H1 (cell line): ENCODE data around the gene SHROOM4. TPM values are rescaled to one million over a fixed set of nuclear protein-coding genes. Genes with fewer than 3 reads are reported as not detected.

Experiments
- CTBP2 ChIP-seq: IDR thresholded peaks from 2 replicates; pipeline ENCODE4 v1.7.0; 2011; ENCODE audit warnings: borderline replicate concordance, mild to moderate bottlenecking, moderate library complexity, mixed read lengths, low read length; ENCODE audit not compliant: insufficient read depth, insufficient read length
- CTCF ChIP-seq, 3 experiments: IDR thresholded peaks; 1 replicate in 2 of 3; 2 replicates in 1 of 3; pipeline versions ENCODE4 v1.5.1 to v1.6.1; 2011; ENCODE audit warnings: low read length in 3 of 3, mild to moderate bottlenecking in 3 of 3, inconsistent platforms in 2 of 3, low read depth in 1 of 3, moderate library complexity in 1 of 3; ENCODE audit not compliant: insufficient read depth in 1 of 3; ENCODE audit errors: control extremely low read depth in 1 of 3
- EP300 ChIP-seq, 2 experiments: IDR thresholded peaks; 1 replicate in 1 of 2; 2 replicates in 1 of 2; pipeline ENCODE4 v1.6.1; 2011 to 2012; ENCODE audit warnings: low read depth in 2 of 2, low read length in 2 of 2, mild to moderate bottlenecking in 2 of 2, borderline replicate concordance in 1 of 2, inconsistent platforms in 1 of 2, moderate library complexity in 1 of 2
- KDM1A ChIP-seq: fragments of 200-600, 300-600 bp; sonication (generic); IDR thresholded peaks from 2 replicates; pipeline ENCODE4 v1.7.1; 2016; ENCODE audit warnings: mild to moderate bottlenecking, low read length, borderline replicate concordance
- NANOG ChIP-seq: IDR thresholded peaks from 2 replicates; pipeline ENCODE4 v1.6.1; 2011; ENCODE audit warnings: low read length, low read depth, mild to moderate bottlenecking, inconsistent platforms; ENCODE audit not compliant: insufficient read depth, poor library complexity, severe bottlenecking
- polyA plus RNA-seq, 7 experiments: library from polyadenylated mRNA; depleted of rRNA in 3 of 7; stranded (reverse) in 5 of 7; unstranded in 2 of 7; fragments of >200 nt in 5 of 7; fragments of 200-250 nt in 2 of 7; gene quantifications; 1 replicate in 5 of 7; 2 replicates in 1 of 7; 4 replicates in 1 of 7; pipeline versions ENCODE4 v1.2.1 to v1.2.3, GENCODE V29; 2011 to 2013; ENCODE audit warnings: missing spikeins in 2 of 7, mixed read lengths in 2 of 7
- total RNA-seq: library from RNA; stranded (reverse); fragmentation: NEBNext Ultra II Directional; extraction: Animal tissue kit (Norgen Biotek cat#: 25700); gene quantifications from 2 replicates; pipeline ENCODE4 v1.2.1, GENCODE V29; 2021
- TF ChIP-seq, protein P1 (sequence below): IDR thresholded peaks from 2 replicates; pipeline ENCODE4 v1.6.1; 2012; ENCODE audit warnings: low read length, inconsistent platforms

Gene SHROOM4
- total and polyA plus RNA-seq, 2 of the 8 experiments (the other 6 are each of a cell fraction or from before 2014, with no cell fraction given) = 1.6 to 5.6 TPM

DNA sequence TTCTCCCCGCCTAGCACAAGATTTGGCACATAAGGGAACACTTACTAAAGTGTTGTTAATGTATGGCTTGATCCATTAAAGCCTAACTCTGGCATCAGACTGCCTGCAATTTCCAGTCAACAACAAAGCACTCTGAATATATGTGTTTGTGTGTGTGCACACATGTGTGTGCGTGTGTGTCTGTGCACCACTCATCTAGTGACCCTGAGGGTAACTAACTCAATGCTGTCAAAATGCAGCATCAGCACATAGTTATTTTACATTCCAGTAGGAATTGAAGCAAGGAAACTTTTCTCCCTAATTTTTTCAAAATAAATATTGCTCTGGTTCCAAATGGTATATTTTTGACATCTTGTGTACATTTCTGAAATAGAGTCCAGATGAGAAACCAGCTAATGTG lies 94.4 kb downstream of the SHROOM4 start (continued):
- TF ChIP-seq, protein P1, sequence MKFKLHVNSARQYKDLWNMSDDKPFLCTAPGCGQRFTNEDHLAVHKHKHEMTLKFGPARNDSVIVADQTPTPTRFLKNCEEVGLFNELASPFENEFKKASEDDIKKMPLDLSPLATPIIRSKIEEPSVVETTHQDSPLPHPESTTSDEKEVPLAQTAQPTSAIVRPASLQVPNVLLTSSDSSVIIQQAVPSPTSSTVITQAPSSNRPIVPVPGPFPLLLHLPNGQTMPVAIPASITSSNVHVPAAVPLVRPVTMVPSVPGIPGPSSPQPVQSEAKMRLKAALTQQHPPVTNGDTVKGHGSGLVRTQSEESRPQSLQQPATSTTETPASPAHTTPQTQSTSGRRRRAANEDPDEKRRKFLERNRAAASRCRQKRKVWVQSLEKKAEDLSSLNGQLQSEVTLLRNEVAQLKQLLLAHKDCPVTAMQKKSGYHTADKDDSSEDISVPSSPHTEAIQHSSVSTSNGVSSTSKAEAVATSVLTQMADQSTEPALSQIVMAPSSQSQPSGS = no peak
- no peak for TF ChIP-seq KDM1A
- no peak for TF ChIP-seq NANOG
- TF ChIP-seq EP300 (IDR thresholded peaks at IDR 0.05; ENCODE audit: borderline replicate concordance in 1 of 2, low read depth in 2 of 2, low read length in 2 of 2) = no peak
- no peak for TF ChIP-seq CTBP2
- TF ChIP-seq CTCF (IDR thresholded peaks at IDR 0.05; ENCODE audit: control extremely low read depth in 1 of 3, insufficient read depth in 1 of 3, low read depth in 1 of 3, low read length in 3 of 3) = no peak
